PC-3 (cell line): ENCODE measurements around the gene ALG10.
"Not testable (repeated sequence)": the region's sequence is repeated elsewhere in the genome, so short reads cannot be mapped to it uniquely, and the experiment has no call there.

ENCODE experiments used
- CTCF ChIP-seq: fragments of 300-600 bp; sonication (generic); conservative IDR thresholded peaks from 2 replicates; pipeline ENCODE4 v1.5.1; 2017; ENCODE audit warnings: antibody characterized with exemption, low read depth, mild to moderate bottlenecking, low read length
- EZH2 ChIP-seq: fragments of 300-600 bp; sonication (generic); IDR thresholded peaks from one replicate; pipeline ENCODE4 v1.6.1; 2017; ENCODE audit warnings: antibody characterized with exemption, mild to moderate bottlenecking, low read length; ENCODE audit not compliant: unreplicated experiment
- EZH2phosphoT487 ChIP-seq: fragments of 300-600 bp; sonication (generic); IDR thresholded peaks from 2 replicates; pipeline ENCODE4 v1.6.1; 2018; ENCODE audit warnings: mild to moderate bottlenecking, antibody characterized with exemption, low read length, borderline replicate concordance

- not testable (repeated sequence) for TF ChIP-seq CTCF, EZH2, EZH2phosphoT487
These were observed 25.6 kb downstream of the ALG10 start for GRCh38 chr12:34047855-34048254.
